T-cell (primary cell): ENCODE results near the gene COL25A1. TPM values are rescaled to one million over a fixed set of nuclear protein-coding genes. Genes with fewer than 3 reads are reported as not detected.
A peak's percentile ranks its signal among the peaks of the same experiment; 100 is the strongest.

ENCODE experiments used
- ATAC-seq, 4 experiments: fragments of 200-7000 bp in 3 of 4; fragments of 150-1000 bp in 1 of 4; cut with Tn5 transposase; replicated peaks in 1 of 4; 1 replicate in 3 of 4; 2 replicates in 1 of 4; pipeline ENCODE4 v1.10.0; 2021; ENCODE audit warnings: moderate library complexity in 3 of 4, mild to moderate bottlenecking in 2 of 4, moderate number of reproducible peaks in 1 of 4
- CTCF ChIA-PET, 2 donors: fragments of 300-600 bp; sonication (Branson Sonifier 250); formaldehyde crosslinking; loops; one replicate each; lab custom pipeline; 2022; ENCODE audit warnings: antibody characterized with exemption in 2 of 2; lab: Charles Lee
- POLR2A ChIA-PET, 2 donors: fragments of 300-600 bp; sonication (Branson Sonifier 250); formaldehyde crosslinking; loops; one replicate each; lab custom pipeline; 2022; ENCODE audit warnings: antibody characterized with exemption in 2 of 2; lab: Charles Lee
- DNase-seq, 35 experiments: peaks; one replicate each; pipeline versions ENCODE4 v3.0.0 to v3.0.0-alpha.2; 2013 to 2023
- H3K27ac ChIP-seq: one replicate; pipeline ENCODE4 v1.5.1; 2013; ENCODE audit warnings: low read length
- H3K27me3 ChIP-seq, 2 experiments: replicated peaks in 1 of 2; 1 replicate in 1 of 2; 2 replicates in 1 of 2; pipeline versions ENCODE4 v1.6.1 to v1.7.0; 2013; ENCODE audit warnings: low read length in 1 of 2, mixed read lengths in 1 of 2; ENCODE audit not compliant: control insufficient read depth in 2 of 2, insufficient read depth in 2 of 2; ENCODE audit errors: extremely low read depth in 1 of 2
- H3K36me3 ChIP-seq, 2 donors: 1 replicate in 1 of 2; 2 replicates in 1 of 2; pipeline versions ENCODE4 v1.6.1 to v1.7.0; 2013; ENCODE audit warnings: low read length in 1 of 2; ENCODE audit not compliant: control insufficient read depth in 2 of 2, insufficient read depth in 1 of 2; ENCODE audit errors: extremely low read depth in 1 of 2
- H3K4me1 ChIP-seq, 2 experiments: 1 replicate in 1 of 2; 2 replicates in 1 of 2; pipeline versions ENCODE4 v1.6.1 to v1.7.0; 2013; ENCODE audit warnings: low read length in 2 of 2, mixed read lengths in 1 of 2; ENCODE audit not compliant: insufficient read depth in 2 of 2, control insufficient read depth in 1 of 2; ENCODE audit errors: extremely low read depth in 1 of 2
- H3K4me3 ChIP-seq, 2 donors: 1 replicate in 1 of 2; 2 replicates in 1 of 2; pipeline versions ENCODE4 v1.5.1 to v1.7.0; 2013; ENCODE audit warnings: mild to moderate bottlenecking in 2 of 2, low read length in 1 of 2, moderate library complexity in 1 of 2; ENCODE audit not compliant: control insufficient read depth in 1 of 2; ENCODE audit errors: extremely low read depth in 1 of 2
- H3K9me3 ChIP-seq: 2 replicates; pipeline ENCODE4 v1.7.0; 2013
- H3K27ac Mint-ChIP-seq, 2 donors: one replicate each; pipeline ENCODE4 v1.8.0; 2020 to 2021; ENCODE audit warnings: mild to moderate bottlenecking in 2 of 2, mixed read lengths in 2 of 2
- H3K27me3 Mint-ChIP-seq, 2 donors: one replicate each; pipeline ENCODE4 v1.8.0; 2021 to 2022; ENCODE audit warnings: mixed read lengths in 2 of 2
- H3K36me3 Mint-ChIP-seq: one replicate; pipeline ENCODE4 v1.8.0; 2021; ENCODE audit warnings: mixed read lengths
- H3K4me1 Mint-ChIP-seq, 3 donors: one replicate each; pipeline ENCODE4 v1.8.0; 2020 to 2022; ENCODE audit warnings: mixed read lengths in 3 of 3, mild to moderate bottlenecking in 1 of 3
- H3K4me3 Mint-ChIP-seq, 3 donors: one replicate each; pipeline ENCODE4 v1.8.0; 2020 to 2022; ENCODE audit warnings: mild to moderate bottlenecking in 3 of 3, mixed read lengths in 3 of 3, moderate library complexity in 3 of 3
- H3K9me3 Mint-ChIP-seq, 3 donors: one replicate each; pipeline ENCODE4 v1.8.0; 2020 to 2022; ENCODE audit warnings: mixed read lengths in 3 of 3
- WGBS: methylation state at CpG from one replicate; pipeline ENCODE4 v1.1.5; 2013; ENCODE audit warnings: missing lambda C conversion rate; ENCODE audit not compliant: insufficient coverage; 5-methylcytosine and 5-hydroxymethylcytosine counted together
- total RNA-seq, 35 experiments: library from RNA in 6 of 35; stranded (reverse) in 6 of 35; fragments of 120-200 nt in 1 of 35; gene quantifications; one replicate each; pipeline versions ENCODE4 v1.2.1 to v1.2.4 and lab custom pipeline; 2013 to 2026

Gene COL25A1
- total RNA-seq, 5 donors from 2014 or later (not counting 1 experiment from before 2014, with no cell fraction given), result 0.53 to 0.56 TPM; not detected in 3

- POLR2A ChIA-PET, result no interaction called here
- WGBS, result 100% methylated on average over 1 of the region's 3 CpGs
- Mint-ChIP-seq H3K4me3 (no peak overlapping the region), H3K36me3 (no peaks in the 10 kb centered on the region), H3K27me3 (peaks cover 26 to 41% of the 10 kb centered on the region in 2 donors), H3K4me1 (peaks cover 12 to 21% (median 13%) of the 10 kb centered on the region in 3 donors), H3K9me3 (no peaks in the 10 kb centered on the region), H3K27ac (no peak overlapping the region)
- Histone ChIP-seq H3K4me1 (peaks cover 3 to 15% of the 10 kb centered on the region in 2 experiments), H3K27me3 (peaks cover 0 to 20% of the 10 kb centered on the region in 2 experiments), H3K27ac (no peak overlapping the region), H3K9me3 (no peaks in the 10 kb centered on the region), H3K36me3 (no peaks in the 10 kb centered on the region), H3K4me3 (no peak overlapping the region)
- DNase-seq, result no peak
- ATAC-seq, result no peak
- CTCF ChIA-PET, result no interaction called here
These were observed 536.4 kb downstream of the COL25A1 start for GRCh38 chr4:108766058-108766457.

GRCh38 chr4:108763986-108764385, 538.5 kb downstream of the COL25A1 start:
- Histone ChIP-seq H3K4me3 (no peak overlapping the region), H3K36me3 (no peaks in the 10 kb centered on the region), H3K9me3 (no peaks in the 10 kb centered on the region), H3K27ac (no peak overlapping the region), H3K4me1 (peaks cover 3 to 15% of the 10 kb centered on the region in 2 experiments), H3K27me3 (peaks cover 0 to 20% of the 10 kb centered on the region in 2 experiments)
- Mint-ChIP-seq H3K27ac (no peak overlapping the region), H3K4me1 (peaks cover 12 to 21% (median 13%) of the 10 kb centered on the region in 3 donors), H3K4me3 (peak overlapping the region in 2 of 3 donors; percentile 23 to 93), H3K9me3 (no peaks in the 10 kb centered on the region), H3K36me3 (no peaks in the 10 kb centered on the region), H3K27me3 (peaks cover 42 to 48% of the 10 kb centered on the region in 2 donors)
- WGBS, result no CpG with 5 or more reads among the region's 4 CpGs
- DNase-seq (no peak), ATAC-seq (no peak)
- ChIA-PET CTCF (interaction anchor here in 1 of 2 donors (0.8 kb wide), 1 partner anchor 1754 kb away, joined by 3 read pairs; no protein-coding TSS in a partner anchor), POLR2A (no interaction called here)

- Histone ChIP-seq H3K4me3 (peak overlapping the region; percentile 50 to 89), H3K36me3 (no peaks in the 10 kb centered on the region), H3K27ac (no peak overlapping the region), H3K4me1 (peaks cover 3 to 15% of the 10 kb centered on the region in 2 experiments), H3K9me3 (no peaks in the 10 kb centered on the region), H3K27me3 (peaks cover 0 to 25% of the 10 kb centered on the region in 2 experiments)
- H3K36me3 Mint-ChIP-seq, result no peaks in the 10 kb centered on the region
- no CpG with 5 or more reads among the region's 11 CpGs for WGBS
- no peak for DNase-seq
- H3K9me3 Mint-ChIP-seq, result no peaks in the 10 kb centered on the region
- ATAC-seq, result no peak
- CTCF ChIA-PET, result interaction anchor here (0.6 to 0.8 kb wide), 2 partner anchors 219 to 1754 kb away, joined by 3 to 4 read pairs; no protein-coding TSS in a partner anchor
- H3K27ac Mint-ChIP-seq, result peak overlapping the region in 1 of 2 donors; percentile 36
- POLR2A ChIA-PET, result no interaction called here
- H3K27me3 Mint-ChIP-seq, result peaks cover 42 to 50% of the 10 kb centered on the region in 2 donors
- H3K4me1 Mint-ChIP-seq, result peaks cover 12 to 21% (median 13%) of the 10 kb centered on the region in 3 donors
- H3K4me3 Mint-ChIP-seq, result peak overlapping the region; percentile 73 to 93 (median 77)
These were observed 539.2 kb downstream of the COL25A1 start for GRCh38 chr4:108763226-108763593.

- POLR2A ChIA-PET, result no interaction called here
- no peaks in the 10 kb centered on the region for H3K36me3 ChIP-seq
- H3K4me3 Mint-ChIP-seq, result peak within 1 kb of the TSS; percentile 73 to 93 (median 77)
- H3K27me3 ChIP-seq, result peaks cover 0 to 25% of the 10 kb centered on the region in 2 experiments
- H3K27ac Mint-ChIP-seq, result peak within 1 kb of the TSS in 1 of 2 donors; percentile 36
- H3K4me1 Mint-ChIP-seq, result peaks cover 12 to 21% (median 13%) of the 10 kb centered on the region in 3 donors
- H3K27ac ChIP-seq, result no peak within 1 kb of the TSS
- CTCF ChIA-PET, result interaction anchor here in 1 of 2 donors (0.6 kb wide), 1 partner anchor 22 kb away, joined by 3 read pairs; no protein-coding TSS in a partner anchor
- peak within 1 kb of the TSS; percentile 50 to 89 for H3K4me3 ChIP-seq
- H3K9me3 Mint-ChIP-seq, result no peaks in the 10 kb centered on the region
- peaks cover 42 to 51% of the 10 kb centered on the region in 2 donors for H3K27me3 Mint-ChIP-seq
- no peaks in the 10 kb centered on the region for H3K9me3 ChIP-seq
- peaks cover 3 to 15% of the 10 kb centered on the region in 2 experiments for H3K4me1 ChIP-seq
- no peaks in the 10 kb centered on the region for H3K36me3 Mint-ChIP-seq
- DNase-seq, result peak in 28 of 35 experiments; percentile 1 to 33 (median 13)
- 2% methylated on average over 55 of the region's 61 CpGs for WGBS
- peak; percentile 48 to 86 (median 82) for ATAC-seq
These were observed 539.8 kb downstream of the COL25A1 start, which contains the start of gene ETNPPL for GRCh38 chr4:108762559-108763225. Gene ETNPPL (minus strand): TSS chr4:108763053. CDS start chr4:108762898, 155 bp downstream.

Other genes starting within 250 kb of the COL25A1 start
- 10 to 100 TPM; 28.8 to 38.6 (median 32.6) TPM for gene SEC24B, start 131.2 kb upstream of the COL25A1 start, total RNA-seq